ENCODE data around the gene PCGF3.

The PCGF3 gene

GRCh38 chr4:766559-767283 is 61.1 kb downstream of the PCGF3 start:
- Histone ChIP-seq H3K36me3 (ENCODE audit: insufficient read depth) (no peaks in the 10 kb centered on the region), H3K9ac (no peak overlapping the region), H3K27ac (no peak overlapping the region), H3K4me2 (no peak overlapping the region), H4K20me1 (ENCODE audit: insufficient read depth) (no peaks in the 10 kb centered on the region), H3K4me1 (ENCODE audit: low read depth, poor library complexity, severe bottlenecking) (no peaks in the 10 kb centered on the region), H3K79me2 (ENCODE audit: insufficient read depth, low read depth) (no peaks in the 10 kb centered on the region), H3K27me3 (ENCODE audit: insufficient read depth, low read depth) (no peaks in the 10 kb centered on the region), H2AFZ (ENCODE audit: low read depth) (no peak overlapping the region), H3K4me3 (IDR thresholded peaks at IDR 0.05; ENCODE audit: insufficient read depth, low read depth, low read length) (no peak overlapping the region)
- TF ChIP-seq CTCF (conservative IDR thresholded peaks at IDR 0.05; ENCODE audit: low read depth, low read length), result no peak

DNA sequence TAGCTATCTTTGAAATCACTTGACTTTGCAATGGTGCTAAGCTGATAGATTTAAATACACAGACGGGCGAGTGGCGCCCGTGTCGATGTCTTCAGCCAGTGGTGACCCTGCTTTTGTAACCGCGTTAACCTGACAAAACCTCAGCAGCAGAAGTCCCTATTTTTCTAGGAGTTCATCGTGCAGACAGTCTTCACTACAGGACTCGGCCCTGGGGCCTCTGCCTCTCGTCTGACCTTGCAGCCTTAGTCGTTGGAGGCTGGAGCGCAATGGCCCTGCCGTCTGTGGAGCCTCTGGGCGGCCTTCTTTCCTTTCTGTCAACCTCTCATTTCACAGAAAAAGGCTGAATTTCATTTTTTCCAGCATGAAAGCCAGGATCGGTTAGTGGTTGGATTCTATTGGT is 62.4 kb downstream of the PCGF3 start:
- no peak overlapping the region for H3K9ac ChIP-seq
- no peak overlapping the region for H3K4me2 ChIP-seq
- no peak for TF ChIP-seq CTCF (conservative IDR thresholded peaks at IDR 0.05; ENCODE audit: low read depth, low read length)
- no peak overlapping the region for H3K27ac ChIP-seq
- H2AFZ ChIP-seq (ENCODE audit: low read depth), result no peak overlapping the region
- H3K4me3 ChIP-seq (IDR thresholded peaks at IDR 0.05; ENCODE audit: insufficient read depth, low read depth, low read length), result no peak overlapping the region
- H3K36me3 ChIP-seq (ENCODE audit: insufficient read depth), result no peaks in the 10 kb centered on the region
- H3K27me3 ChIP-seq (ENCODE audit: insufficient read depth, low read depth), result no peaks in the 10 kb centered on the region
- H4K20me1 ChIP-seq (ENCODE audit: insufficient read depth), result no peaks in the 10 kb centered on the region
- no peaks in the 10 kb centered on the region for H3K79me2 ChIP-seq (ENCODE audit: insufficient read depth, low read depth)
- no peaks in the 10 kb centered on the region for H3K4me1 ChIP-seq (ENCODE audit: low read depth, poor library complexity, severe bottlenecking)

- no peaks in the 10 kb centered on the region for H3K4me1 ChIP-seq (ENCODE audit: low read depth, poor library complexity, severe bottlenecking)
- no peak for TF ChIP-seq CTCF (conservative IDR thresholded peaks at IDR 0.05; ENCODE audit: low read depth, low read length)
- H3K79me2 ChIP-seq (ENCODE audit: insufficient read depth, low read depth), result no peaks in the 10 kb centered on the region; the same call in 1 of the 2 replicates
- no peak overlapping the region for H3K9ac ChIP-seq
- H4K20me1 ChIP-seq (ENCODE audit: insufficient read depth), result no peaks in the 10 kb centered on the region
- no peak overlapping the region for H2AFZ ChIP-seq (ENCODE audit: low read depth)
- no peak overlapping the region for H3K4me2 ChIP-seq
- H3K4me3 ChIP-seq (IDR thresholded peaks at IDR 0.05; ENCODE audit: insufficient read depth, low read depth, low read length), result no peak overlapping the region
- no peaks in the 10 kb centered on the region for H3K36me3 ChIP-seq (ENCODE audit: insufficient read depth)
- H3K27me3 ChIP-seq (ENCODE audit: insufficient read depth, low read depth), result no peaks in the 10 kb centered on the region
- no peak overlapping the region for H3K27ac ChIP-seq
Observed at GRCh38 chr4:768995-769394, 63.4 kb downstream of the PCGF3 start.

GRCh38 chr4:769511-769910 is 63.9 kb downstream of the PCGF3 start:
- Histone ChIP-seq H3K79me2 (ENCODE audit: insufficient read depth, low read depth) (no peaks in the 10 kb centered on the region; the same call in 1 of the 2 replicates), H4K20me1 (ENCODE audit: insufficient read depth) (no peaks in the 10 kb centered on the region), H3K4me3 (IDR thresholded peaks at IDR 0.05; ENCODE audit: insufficient read depth, low read depth, low read length) (no peak overlapping the region)

More at GRCh38 chr4:769511-769910, 63.9 kb downstream of the PCGF3 start:
- H2AFZ ChIP-seq (ENCODE audit: low read depth), result no peak overlapping the region
- H3K9ac ChIP-seq, result no peak overlapping the region
- no peak for TF ChIP-seq CTCF (conservative IDR thresholded peaks at IDR 0.05; ENCODE audit: low read depth, low read length)
- H3K36me3 ChIP-seq (ENCODE audit: insufficient read depth), result no peaks in the 10 kb centered on the region
- no peak overlapping the region for H3K4me2 ChIP-seq
- no peak overlapping the region for H3K27ac ChIP-seq
- no peaks in the 10 kb centered on the region for H3K27me3 ChIP-seq (ENCODE audit: insufficient read depth, low read depth)
- H3K4me1 ChIP-seq (ENCODE audit: low read depth, poor library complexity, severe bottlenecking), result no peaks in the 10 kb centered on the region

Measured in KMS-11 (cell line).